ENCODE measurements around the gene KIF5C.

Gene KIF5C

GRCh38 chr2:148926291-148926961, 51.4 kb downstream of the KIF5C start:
- DNase-seq (ENCODE audit: low read depth), result peak; percentile 17

DNA sequence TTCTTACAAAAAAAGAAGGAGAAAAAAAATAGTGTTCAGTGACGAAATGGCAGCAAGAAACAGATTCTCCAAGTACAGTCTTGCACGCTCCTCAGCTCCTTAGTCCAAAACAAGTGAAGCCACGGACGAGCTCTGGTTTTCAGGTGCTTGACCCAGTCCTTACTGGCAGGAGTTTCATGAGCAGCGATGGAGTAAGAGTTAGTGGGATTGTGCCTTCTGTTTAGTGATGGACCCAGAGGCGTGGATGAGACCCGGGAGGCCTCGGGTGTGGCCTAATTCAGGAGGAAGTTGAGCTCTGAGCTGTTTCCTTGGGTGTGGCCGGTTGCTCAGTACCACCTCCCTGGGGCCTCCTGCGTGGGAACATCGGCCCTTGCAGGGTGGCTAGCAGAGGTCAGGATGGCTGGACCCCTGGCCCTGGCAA, 52.0 kb downstream of the KIF5C start:
- no peak for DNase-seq (ENCODE audit: low read depth)

DNA sequence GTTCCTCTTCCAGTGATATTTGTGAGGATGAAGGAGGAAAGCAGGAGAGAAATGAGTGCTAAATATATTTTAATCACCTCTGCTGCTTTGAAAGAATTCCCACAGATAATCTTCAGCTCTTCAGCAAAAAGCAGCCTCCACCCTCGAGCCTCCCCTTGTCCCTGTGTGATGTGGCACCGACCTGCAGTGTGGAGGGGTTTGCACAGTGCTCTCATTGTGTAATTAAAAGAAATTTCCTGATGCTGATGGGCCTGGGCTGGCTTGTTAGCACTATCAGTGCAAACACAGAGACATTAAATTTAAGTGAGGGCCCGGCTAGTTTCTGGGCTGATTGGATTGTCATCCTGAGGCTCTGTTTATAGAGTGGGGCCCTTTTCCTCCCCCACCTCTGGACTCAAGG, 53.4 kb downstream of the KIF5C start:
- DNase-seq (ENCODE audit: low read depth), result no peak

- no peak for DNase-seq (ENCODE audit: low read depth)
These were observed 55.2 kb downstream of the KIF5C start for GRCh38 chr2:148930046-148930775.

- no peak for DNase-seq (ENCODE audit: low read depth)
These were observed 57.5 kb downstream of the KIF5C start for GRCh38 chr2:148932536-148932935.

- no peak for DNase-seq (ENCODE audit: low read depth)
These were observed 58.4 kb downstream of the KIF5C start for GRCh38 chr2:148933456-148933855.

GRCh38 chr2:148935791-148936190, 60.8 kb downstream of the KIF5C start:
- DNase-seq (ENCODE audit: low read depth), result no peak

DNA sequence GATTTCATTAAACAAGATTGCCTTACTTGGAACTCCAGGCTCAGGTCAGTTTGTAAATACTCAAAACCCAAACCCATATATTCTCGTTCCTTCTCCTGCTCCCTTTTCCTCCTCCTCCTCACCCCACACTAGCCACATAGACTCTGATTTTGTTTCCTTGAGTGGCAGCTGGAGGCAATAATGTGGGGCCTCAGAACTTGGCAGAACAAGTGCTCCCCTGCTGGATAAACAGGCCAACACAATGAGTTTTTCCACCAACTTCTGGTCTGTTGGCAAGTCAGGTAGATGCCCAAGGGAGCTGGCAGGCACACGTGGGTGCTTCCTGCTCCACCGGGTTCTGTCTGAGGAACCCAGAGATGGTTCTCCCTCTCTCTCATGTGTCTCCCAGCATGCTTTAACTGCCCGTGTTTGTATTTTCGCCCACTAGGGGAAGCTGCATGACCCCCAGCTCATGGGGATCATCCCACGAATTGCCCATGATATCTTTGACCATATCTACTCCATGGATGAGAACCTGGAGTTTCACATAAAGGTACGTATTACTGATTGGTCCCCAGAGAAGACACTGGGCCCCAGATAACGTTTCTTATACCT, 61.9 kb downstream of the KIF5C start:
- no peak for DNase-seq (ENCODE audit: low read depth)

- no peak for DNase-seq (ENCODE audit: low read depth)
These were observed 64.2 kb downstream of the KIF5C start for GRCh38 chr2:148939271-148939670.

DNA sequence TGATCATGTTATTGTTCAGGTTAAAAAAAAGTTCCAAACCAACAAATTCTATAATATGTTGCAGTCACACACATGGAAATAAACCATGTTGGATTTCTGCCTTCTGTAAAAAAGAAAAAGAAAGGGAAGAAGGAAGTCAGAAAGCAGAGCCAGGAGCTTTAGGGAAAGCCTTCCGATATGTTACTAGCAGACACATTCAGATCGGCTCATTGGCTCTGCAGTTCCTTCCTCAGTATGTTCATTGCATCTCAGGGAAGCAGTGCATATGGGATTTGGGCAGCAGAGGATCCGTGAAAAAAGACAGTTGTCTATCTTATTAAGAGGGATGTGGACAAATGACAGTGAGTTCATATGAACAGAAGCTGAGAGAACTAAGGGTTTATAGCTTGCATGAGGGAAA, 68.1 kb downstream of the KIF5C start:
- DNase-seq (ENCODE audit: low read depth), result no peak

GRCh38 chr2:148944536-148944935, 69.5 kb downstream of the KIF5C start:
- no peak for DNase-seq (ENCODE audit: low read depth)

DNA sequence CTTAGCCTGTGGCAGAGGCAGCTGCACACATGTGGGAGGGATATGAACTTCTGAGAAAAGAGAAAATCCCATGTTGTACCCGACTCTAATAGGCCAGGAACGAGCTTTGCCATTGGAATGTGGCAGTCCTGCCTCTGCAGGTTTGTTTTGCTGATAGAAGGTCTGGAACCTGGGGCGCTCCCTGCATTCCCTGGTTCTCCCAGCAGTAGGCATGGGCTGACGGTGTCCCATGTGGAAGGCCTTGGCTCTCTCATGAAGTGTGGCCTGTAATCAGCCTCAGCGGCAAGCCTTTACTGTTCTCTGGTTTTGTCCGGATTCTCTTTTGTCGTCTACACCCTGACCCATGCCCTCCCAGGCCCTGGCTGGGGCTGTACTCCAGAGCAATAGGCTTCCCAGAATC, 72.3 kb downstream of the KIF5C start:
- DNase-seq (ENCODE audit: low read depth), result no peak

GRCh38 chr2:148948868-148949267, 73.8 kb downstream of the KIF5C start:
- no peak for DNase-seq (ENCODE audit: low read depth)

GRCh38 chr2:148949348-148949747, 74.3 kb downstream of the KIF5C start:
- no peak for DNase-seq (ENCODE audit: low read depth)

DNA sequence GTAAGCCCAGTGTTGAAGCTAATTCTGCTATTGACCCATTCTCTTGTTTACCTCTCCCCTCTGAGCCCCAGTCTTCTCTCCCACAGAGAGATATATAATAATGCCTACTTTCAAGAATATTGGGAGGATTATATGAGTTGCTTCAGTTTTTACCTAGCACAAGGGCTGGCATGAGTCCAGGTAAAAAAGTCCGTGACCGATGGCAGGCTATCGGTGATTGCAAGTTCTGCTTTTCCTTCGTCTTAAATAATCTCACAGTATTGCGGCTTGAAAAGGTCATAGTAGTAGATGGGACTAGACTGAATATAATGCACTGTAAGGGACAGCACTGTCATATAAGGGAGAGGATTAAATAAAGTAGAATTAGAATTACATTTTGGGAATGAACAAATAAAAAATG, 77.6 kb downstream of the KIF5C start:
- DNase-seq (ENCODE audit: low read depth), result no peak

- no peak for DNase-seq (ENCODE audit: low read depth)
These were observed 78.4 kb downstream of the KIF5C start for GRCh38 chr2:148953426-148953825.

DNA sequence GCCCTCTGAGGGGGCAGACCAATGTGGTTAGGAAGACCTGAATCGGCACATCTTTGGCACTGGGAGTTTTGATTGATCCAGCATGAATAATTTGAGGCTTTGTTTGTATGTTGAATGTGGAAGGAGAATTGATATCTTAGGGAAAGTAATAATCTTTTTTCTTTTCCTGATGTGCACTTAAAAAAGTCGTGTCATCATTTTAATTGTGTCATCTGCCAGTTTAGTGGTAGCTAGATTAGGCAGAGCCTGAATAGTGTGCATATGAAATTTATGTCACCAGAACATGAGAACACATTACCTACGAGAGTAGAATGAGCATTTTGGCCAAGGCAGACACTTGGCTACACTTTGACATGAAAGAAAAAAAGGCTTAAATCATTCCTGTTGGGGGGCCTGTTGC, 79.5 kb downstream of the KIF5C start:
- no peak for DNase-seq (ENCODE audit: low read depth)

DNA sequence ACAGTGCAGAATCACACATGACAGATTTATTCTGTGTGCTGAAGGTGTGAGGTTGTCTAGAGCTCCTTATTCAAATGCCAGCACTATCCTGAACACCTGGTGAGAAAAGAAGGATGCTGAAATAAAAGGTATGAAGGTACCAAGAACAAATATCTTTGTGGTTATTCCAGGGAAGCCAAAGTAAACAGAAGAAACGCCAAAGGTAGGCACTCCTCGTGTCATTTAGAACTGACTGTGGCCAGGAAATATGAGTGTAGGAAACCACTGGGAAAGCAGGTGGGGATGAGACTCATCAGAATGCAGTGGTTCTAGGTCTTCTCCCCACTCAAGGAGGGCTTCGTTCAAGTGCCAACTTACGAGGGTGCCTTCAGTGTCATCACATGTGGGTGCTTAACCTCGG, 80.8 kb downstream of the KIF5C start:
- DNase-seq (ENCODE audit: low read depth), result no peak

DNA sequence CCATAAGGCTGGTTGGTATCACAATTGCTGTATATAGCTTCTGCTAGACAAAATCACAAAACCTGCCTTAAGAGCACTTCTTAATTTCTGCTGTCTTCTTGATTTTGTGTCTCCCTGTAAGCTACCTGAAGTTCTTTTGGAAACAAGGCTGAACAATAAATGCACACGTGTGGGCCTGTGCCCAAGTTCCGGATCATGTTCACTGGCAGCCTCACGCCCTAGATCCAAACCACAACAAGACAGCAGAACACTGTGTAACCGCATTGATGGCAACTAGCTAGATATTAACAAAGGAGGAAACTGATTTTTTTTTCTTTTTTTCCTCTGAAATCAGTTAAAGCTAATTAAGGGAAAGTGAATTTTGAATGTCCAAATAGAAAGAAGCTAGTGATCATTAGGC, 82.0 kb downstream of the KIF5C start:
- DNase-seq (ENCODE audit: low read depth), result no peak

- no peak for DNase-seq (ENCODE audit: low read depth)
These were observed 84.7 kb downstream of the KIF5C start for GRCh38 chr2:148959745-148960144.

- DNase-seq (ENCODE audit: low read depth), result no peak
These were observed 85.5 kb downstream of the KIF5C start for GRCh38 chr2:148960483-148960882.

- no peak for DNase-seq (ENCODE audit: low read depth)
These were observed 88.4 kb downstream of the KIF5C start for GRCh38 chr2:148963461-148963860.

GRCh38 chr2:148965623-148966437, 90.8 kb downstream of the KIF5C start:
- no peak for DNase-seq (ENCODE audit: low read depth)

Data from stimulated activated CD8-positive, alpha-beta memory T cell treated with anti-CD3 and anti-CD28 coated beads, Interleukin-15, amount 100 ng/mL, for 1 hour (primary cell).